Testis (tissue), 3 donors: ENCODE results near the gene ITPKB. TPM values are rescaled to one million over a fixed set of nuclear protein-coding genes. Genes with fewer than 3 reads are reported as not detected.

Source experiments
- DNase-seq: peaks from one replicate; pipeline ENCODE4 v3.0.0-alpha.2; 2019
- H3K27ac ChIP-seq, 2 donors: fragments of 200-600 bp; sonication (generic); one replicate each; pipeline ENCODE4 v1.5.1; 2019
- H3K27me3 ChIP-seq: fragments of 200-600 bp; sonication (generic); one replicate; pipeline ENCODE4 v1.5.1; 2019
- H3K36me3 ChIP-seq: fragments of 200-600 bp; sonication (generic); one replicate; pipeline ENCODE4 v1.5.1; 2017; ENCODE audit warnings: low read depth; ENCODE audit errors: missing control alignments
- H3K4me1 ChIP-seq: fragments of 200-600 bp; sonication (generic); one replicate; pipeline ENCODE4 v1.5.1; 2019
- H3K4me3 ChIP-seq, 2 donors: fragments of 200-600 bp; sonication (generic); one replicate each; pipeline ENCODE4 v1.5.1; 2017 to 2019
- H3K9me3 ChIP-seq: fragments of 200-600 bp; sonication (generic); one replicate; pipeline ENCODE4 v1.5.1; 2017
- POLR2A ChIP-seq: fragments of 450-650 bp; IDR thresholded peaks from one replicate; pipeline ENCODE4 v1.6.1; 2017; ENCODE audit warnings: antibody characterized with exemption, mild to moderate bottlenecking, moderate library complexity
- WGBS, 2 donors: methylation state at CpG; one replicate each; pipeline ENCODE4 v1.1.5; 2018; 5-methylcytosine and 5-hydroxymethylcytosine counted together
- intact Hi-C: fragments of 100-400 bp; cut with DNase I; formaldehyde crosslinking; loops from one replicate; pipeline ENCODE4 v1.15.1; 2023; ENCODE audit warnings: low total_unique reads
- polyA plus RNA-seq: library from polyadenylated mRNA; stranded (reverse); fragments of 350-450 nt; fragmentation: Illumina TruSeq; extraction: RNeasy Lipid Tissue Mini Kit (QIAGEN cat#74804); gene quantifications from one replicate; pipeline ENCODE4 v1.2.3, GENCODE V29; 2014; ENCODE audit warnings: low read depth, low replicate concordance; ENCODE audit not compliant: insufficient read depth
- total RNA-seq, 2 donors: library from RNA; depleted of rRNA; stranded (reverse); fragments of >200 nt; gene quantifications; one replicate each; pipeline ENCODE4 v1.2.3, GENCODE V29; 2016
- TF ChIP-seq, protein P1 (sequence below), 3 experiments: fragments of 450-650 bp in 2 of 3; fragments of 200-600 bp in 1 of 3; sonication (generic) in 1 of 3; IDR thresholded peaks; one replicate each; pipeline ENCODE4 v1.5.1; 2016 to 2019; ENCODE audit warnings: antibody characterized with exemption in 3 of 3, mild to moderate bottlenecking in 2 of 3, moderate library complexity in 1 of 3

The ITPKB gene
- total and polyA plus RNA-seq, 3 donors from 2014 or later, result 11.4 to 18.0 (median 13.5) TPM

DNA sequence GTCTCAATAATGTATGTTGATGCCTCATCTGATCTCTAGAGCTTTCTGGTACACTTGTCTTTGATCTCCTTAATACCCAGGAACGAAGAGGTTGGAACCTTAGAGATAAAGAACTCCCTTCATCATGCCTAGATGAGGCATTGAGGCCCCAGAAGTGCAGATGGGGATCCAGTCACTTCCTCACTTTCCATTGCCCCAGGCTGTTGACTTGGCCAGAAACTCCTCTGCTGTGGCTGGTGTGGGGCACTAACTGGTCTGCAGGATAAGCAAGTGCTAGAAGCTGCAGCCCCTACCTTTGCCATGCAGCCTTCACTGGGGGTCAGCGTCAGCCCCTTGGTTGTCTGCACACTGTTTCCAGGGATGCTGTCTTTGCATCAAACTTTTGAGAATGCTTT is 140.6 kb downstream of the ITPKB start:
- DNase-seq, result no peak
- intact Hi-C loops, result no loop called here
- WGBS, 2 donors, result 94 to 97% methylated on average over 2 of the region's 2 CpGs

DNA sequence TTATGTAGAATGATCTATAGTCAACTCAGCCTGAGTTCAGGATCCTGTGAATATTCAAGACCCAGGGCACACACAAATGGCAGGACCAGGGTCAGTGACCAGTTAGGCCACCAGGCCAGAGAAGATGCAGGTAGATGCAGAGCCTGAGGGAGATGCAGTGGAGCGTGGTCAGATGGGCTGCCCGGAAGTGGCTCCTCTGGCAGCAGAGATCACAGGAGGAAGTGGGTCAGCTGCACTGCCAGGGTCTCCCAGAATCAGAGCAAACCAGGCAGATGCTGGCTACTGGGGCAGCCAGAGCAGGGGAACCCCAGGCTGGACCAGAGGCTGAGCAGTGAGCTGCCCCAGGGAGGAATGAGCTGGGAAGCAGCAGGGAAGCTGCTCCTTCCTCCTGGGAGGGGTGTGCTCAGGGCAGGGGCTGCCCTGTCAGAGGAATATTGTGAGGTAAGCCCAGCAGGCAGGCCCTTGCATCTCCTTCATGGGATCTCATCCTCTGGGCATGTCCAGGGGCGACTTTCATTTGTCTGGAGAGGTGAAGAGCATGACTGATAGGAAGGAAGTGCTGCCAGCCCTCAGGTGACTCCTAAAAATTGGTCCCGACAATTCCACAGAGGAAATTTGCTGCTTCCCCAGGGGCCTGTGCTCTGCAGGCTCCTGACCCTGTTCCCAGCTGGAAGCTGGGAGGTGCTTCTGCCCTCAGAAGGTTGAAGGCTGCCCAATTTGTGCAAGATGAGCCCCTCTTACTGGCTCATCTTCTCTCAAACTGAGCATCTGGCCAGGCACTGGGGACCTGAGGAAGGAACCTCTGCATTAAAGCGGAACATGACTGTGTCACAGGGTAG is 141.2 kb downstream of the ITPKB start:
- H3K36me3 ChIP-seq, result no peaks in the 10 kb centered on the region
- no peaks in the 10 kb centered on the region for H3K27me3 ChIP-seq
- TF ChIP-seq, protein P1, sequence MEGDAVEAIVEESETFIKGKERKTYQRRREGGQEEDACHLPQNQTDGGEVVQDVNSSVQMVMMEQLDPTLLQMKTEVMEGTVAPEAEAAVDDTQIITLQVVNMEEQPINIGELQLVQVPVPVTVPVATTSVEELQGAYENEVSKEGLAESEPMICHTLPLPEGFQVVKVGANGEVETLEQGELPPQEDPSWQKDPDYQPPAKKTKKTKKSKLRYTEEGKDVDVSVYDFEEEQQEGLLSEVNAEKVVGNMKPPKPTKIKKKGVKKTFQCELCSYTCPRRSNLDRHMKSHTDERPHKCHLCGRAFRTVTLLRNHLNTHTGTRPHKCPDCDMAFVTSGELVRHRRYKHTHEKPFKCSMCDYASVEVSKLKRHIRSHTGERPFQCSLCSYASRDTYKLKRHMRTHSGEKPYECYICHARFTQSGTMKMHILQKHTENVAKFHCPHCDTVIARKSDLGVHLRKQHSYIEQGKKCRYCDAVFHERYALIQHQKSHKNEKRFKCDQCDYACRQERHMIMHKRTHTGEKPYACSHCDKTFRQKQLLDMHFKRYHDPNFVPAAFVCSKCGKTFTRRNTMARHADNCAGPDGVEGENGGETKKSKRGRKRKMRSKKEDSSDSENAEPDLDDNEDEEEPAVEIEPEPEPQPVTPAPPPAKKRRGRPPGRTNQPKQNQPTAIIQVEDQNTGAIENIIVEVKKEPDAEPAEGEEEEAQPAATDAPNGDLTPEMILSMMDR (IDR thresholded peaks at IDR 0.05), result no peak
- TF ChIP-seq POLR2A, result no peak
- DNase-seq, result no peak
- H3K4me1 ChIP-seq, result peaks cover 5% of the 10 kb centered on the region
- H3K27ac ChIP-seq, result no peak overlapping the region
- intact Hi-C loops, result no loop called here
- 94% methylated on average over 5 of the region's 5 CpGs for WGBS, 2 donors
- H3K4me3 ChIP-seq, result no peak overlapping the region
- no peaks in the 10 kb centered on the region for H3K9me3 ChIP-seq

More for the DNA sequence above, 140.6 kb downstream of the ITPKB start:
- Histone ChIP-seq H3K4me1 (peaks cover 9% of the 10 kb centered on the region), H3K36me3 (no peaks in the 10 kb centered on the region), H3K27ac (no peak overlapping the region), H3K9me3 (no peaks in the 10 kb centered on the region), H3K27me3 (no peaks in the 10 kb centered on the region), H3K4me3 (no peak overlapping the region)
- TF ChIP-seq, protein P1 (IDR thresholded peaks at IDR 0.05), result no peak
- TF ChIP-seq POLR2A, result no peak

DNA sequence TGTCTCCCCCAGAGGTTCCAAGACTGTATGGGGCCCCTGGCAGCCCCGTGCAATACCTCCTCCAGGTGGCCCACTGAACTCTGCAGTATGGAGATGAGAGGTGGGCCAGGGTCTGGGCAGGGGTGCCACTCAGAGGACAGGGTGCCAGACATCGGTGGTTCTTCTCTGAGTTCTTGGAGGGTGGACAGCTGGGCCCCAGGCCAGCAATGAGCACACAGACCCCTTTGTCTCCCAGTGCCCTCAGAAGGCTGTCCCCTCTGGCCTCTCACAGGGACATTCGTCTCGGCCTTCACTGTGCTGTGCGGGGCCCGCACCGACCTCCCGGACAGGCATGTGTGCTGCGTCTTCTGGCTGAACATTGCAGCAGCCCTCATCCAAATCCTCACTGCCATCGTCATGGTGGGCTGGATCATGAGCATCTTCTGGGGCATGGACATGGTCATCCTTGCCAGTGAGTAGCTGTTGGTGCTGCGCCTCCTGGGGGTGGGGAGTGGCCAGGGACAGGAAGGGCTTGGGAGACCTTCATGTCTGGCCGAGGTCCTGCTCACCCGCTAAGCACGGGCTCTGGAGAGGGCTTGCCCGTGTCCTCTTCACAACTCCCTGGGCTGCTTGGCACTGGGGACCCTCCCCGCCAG is 142.4 kb downstream of the ITPKB start:
- intact Hi-C loops, result no loop called here
- no peaks in the 10 kb centered on the region for H3K4me1 ChIP-seq
- no peaks in the 10 kb centered on the region for H3K9me3 ChIP-seq
- H3K4me3 ChIP-seq, result no peak overlapping the region
- 91% methylated on average over 12 to 16 of the region's 16 CpGs for WGBS, 2 donors
- TF ChIP-seq POLR2A, result no peak
- TF ChIP-seq, protein P1 (IDR thresholded peaks at IDR 0.05), result no peak
- no peaks in the 10 kb centered on the region for H3K27me3 ChIP-seq
- H3K27ac ChIP-seq, result no peak overlapping the region
- H3K36me3 ChIP-seq, result no peaks in the 10 kb centered on the region
- no peak for DNase-seq

DNA sequence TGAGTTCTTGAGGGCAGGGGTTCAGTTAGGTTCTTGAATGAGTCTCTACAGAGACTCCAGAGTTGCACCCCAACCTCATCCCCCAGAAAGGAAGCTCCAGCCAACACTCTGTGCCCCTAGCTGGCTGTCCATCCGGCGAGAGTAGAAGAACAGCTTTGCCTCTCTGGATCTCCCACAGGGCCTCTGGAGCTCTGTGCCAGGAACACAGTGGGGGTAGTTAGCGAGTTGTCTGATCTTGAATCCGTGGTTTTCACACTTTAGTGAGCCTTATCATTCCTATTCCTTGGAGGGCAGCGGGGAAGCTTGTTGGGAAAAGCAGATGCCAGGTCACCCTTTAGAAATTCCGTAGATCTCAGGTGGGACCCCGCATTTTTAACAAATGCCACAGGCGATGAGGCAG is 145.5 kb downstream of the ITPKB start:
- Histone ChIP-seq H3K27ac (no peak overlapping the region), H3K4me1 (peaks cover 12% of the 10 kb centered on the region), H3K9me3 (no peaks in the 10 kb centered on the region), H3K27me3 (no peaks in the 10 kb centered on the region), H3K4me3 (no peak overlapping the region), H3K36me3 (no peaks in the 10 kb centered on the region)
- intact Hi-C loops, result no loop called here
- TF ChIP-seq, protein P1 (IDR thresholded peaks at IDR 0.05), result no peak
- no peak for TF ChIP-seq POLR2A
- DNase-seq, result no peak
- 81 to 95% methylated on average over 6 to 8 of the region's 8 CpGs for WGBS, 2 donors
